HEK293 (cell line): ENCODE measurements around the gene ARID3A.

Experiments
- CTCF ChIA-PET: fragments of 350-600 bp; formaldehyde crosslinking; extraction: SDS; loops from one replicate; lab custom pipeline; 2021; ENCODE audit warnings: antibody characterized with exemption; lab: Yijun Ruan, JAX
- POLR2A ChIA-PET: fragments of 300-600 bp; formaldehyde crosslinking; extraction: SDS; loops from one replicate; lab custom pipeline; 2020; ENCODE audit warnings: antibody characterized with exemption, inconsistent platforms; lab: Yijun Ruan, JAX
- H3K27ac ChIP-seq: fragments of 200-500 bp; sonication (Bioruptor generic); 2 replicates; pipeline ENCODE4 v1.5.1; 2014; ENCODE audit warnings: low read depth, low read length, control low read depth, inconsistent platforms; ENCODE audit errors: extremely low read depth
- H3K36me3 ChIP-seq, 2 experiments: fragments of 200-500 bp in 1 of 2; sonication (Bioruptor generic) in 1 of 2; 1 replicate in 1 of 2; 2 replicates in 1 of 2; pipeline ENCODE4 v1.5.1; 2014 to 2017; ENCODE audit warnings: inconsistent platforms in 2 of 2, low read length in 2 of 2; ENCODE audit not compliant: control insufficient read depth in 2 of 2, insufficient read depth in 1 of 2
- H3K4me1 ChIP-seq: fragments of 200-500 bp; sonication (Bioruptor generic); 2 replicates; pipeline ENCODE4 v1.5.1; 2014; ENCODE audit warnings: mild to moderate bottlenecking, low read length, inconsistent platforms; ENCODE audit not compliant: control insufficient read depth, insufficient read depth
- H3K4me3 ChIP-seq: 2 replicates; pipeline ENCODE4 v1.5.1; 2011; ENCODE audit warnings: low read depth, mild to moderate bottlenecking, control low read depth, low read length, moderate library complexity
- H3K9me3 ChIP-seq: fragments of 200-500 bp; sonication (Bioruptor generic); 2 replicates; pipeline ENCODE4 v1.5.1; 2014; ENCODE audit warnings: low read depth, low read length, inconsistent platforms; ENCODE audit not compliant: control insufficient read depth, insufficient read depth
- EGR2 ChIP-seq: fragments of 450-650 bp; formaldehyde crosslinking; IDR thresholded peaks from 2 replicates; pipeline ENCODE4 v1.5.1; 2016; ENCODE audit warnings: low read depth, missing biosample characterization, missing genetic modification characterization
- HOXD13 ChIP-seq: sonication (generic); formaldehyde crosslinking; IDR thresholded peaks from 2 replicates; pipeline ENCODE4 v1.8.0; 2022; ENCODE audit warnings: missing genetic modification reagents, borderline replicate concordance
- SCRT1 ChIP-seq: fragments of 450-650 bp; formaldehyde crosslinking; IDR thresholded peaks from 2 replicates; pipeline ENCODE4 v1.5.1; 2016; ENCODE audit warnings: missing biosample characterization, missing genetic modification characterization, borderline replicate concordance
- ZBTB21 ChIP-seq: fragments of 450-650 bp; formaldehyde crosslinking; IDR thresholded peaks from 2 replicates; pipeline ENCODE4 v1.5.1; 2017; ENCODE audit warnings: missing biosample characterization, missing genetic modification characterization
- ZBTB44 ChIP-seq: fragments of 450-650 bp; IDR thresholded peaks from 2 replicates; pipeline ENCODE4 v1.5.1; 2018; ENCODE audit warnings: missing biosample characterization, mild to moderate bottlenecking, missing genetic modification characterization
- ZFHX2 ChIP-seq: fragments of 450-650 bp; formaldehyde crosslinking; conservative IDR thresholded peaks from 2 replicates; pipeline ENCODE4 v1.5.1; 2016; ENCODE audit warnings: missing biosample characterization, missing genetic modification characterization
- ZNF112 ChIP-seq: fragments of 450-650 bp; formaldehyde crosslinking; IDR thresholded peaks from 2 replicates; pipeline ENCODE4 v1.5.0; 2017; ENCODE audit warnings: missing biosample characterization, missing genetic modification characterization
- ZNF121 ChIP-seq: fragments of 450-650 bp; formaldehyde crosslinking; IDR thresholded peaks from 2 replicates; pipeline ENCODE4 v1.5.1; 2016; ENCODE audit warnings: missing biosample characterization, missing genetic modification characterization
- ZNF133 ChIP-seq: fragments of 450-650 bp; formaldehyde crosslinking; IDR thresholded peaks from 2 replicates; pipeline ENCODE4 v1.5.1; 2016; ENCODE audit warnings: missing biosample characterization, missing genetic modification characterization
- ZNF148 ChIP-seq: fragments of 450-650 bp; formaldehyde crosslinking; IDR thresholded peaks from 2 replicates; pipeline ENCODE4 v1.5.0; 2017; ENCODE audit warnings: missing biosample characterization, missing genetic modification characterization, borderline replicate concordance
- ZNF302 ChIP-seq: fragments of 450-650 bp; formaldehyde crosslinking; IDR thresholded peaks from 2 replicates; pipeline ENCODE4 v1.5.1; 2016; ENCODE audit warnings: missing biosample characterization, missing genetic modification characterization, low read depth
- ZNF341 ChIP-seq: fragments of 450-650 bp; formaldehyde crosslinking; IDR thresholded peaks from 2 replicates; pipeline ENCODE4; 2016; ENCODE audit warnings: low read depth, missing biosample characterization, missing genetic modification characterization
- ZNF391 ChIP-seq: fragments of 450-650 bp; formaldehyde crosslinking; IDR thresholded peaks from 2 replicates; pipeline ENCODE4 v1.5.1; 2016; ENCODE audit warnings: low read depth, missing biosample characterization, missing genetic modification characterization, borderline replicate concordance
- ZNF416 ChIP-seq: fragments of 450-650 bp; formaldehyde crosslinking; IDR thresholded peaks from 2 replicates; pipeline ENCODE4 v1.5.1; 2016; ENCODE audit warnings: missing biosample characterization, missing genetic modification characterization
- ZNF473 ChIP-seq: fragments of 450-650 bp; formaldehyde crosslinking; IDR thresholded peaks from 2 replicates; pipeline ENCODE4 v1.5.1; 2017; ENCODE audit warnings: missing biosample characterization, missing genetic modification characterization
- ZNF513 ChIP-seq: fragments of 450-650 bp; IDR thresholded peaks from 2 replicates; pipeline ENCODE4 v1.5.1; 2018; ENCODE audit warnings: missing biosample characterization, missing genetic modification characterization
- ZNF544 ChIP-seq: fragments of 450-650 bp; formaldehyde crosslinking; IDR thresholded peaks from 2 replicates; pipeline ENCODE4 v1.5.0; 2017; ENCODE audit warnings: missing biosample characterization, missing genetic modification characterization
- ZNF580 ChIP-seq: fragments of 450-650 bp; formaldehyde crosslinking; IDR thresholded peaks from 2 replicates; pipeline ENCODE4 v1.5.1; 2016; ENCODE audit warnings: missing biosample characterization, missing genetic modification characterization
- ZNF792 ChIP-seq: fragments of 450-650 bp; formaldehyde crosslinking; IDR thresholded peaks from 2 replicates; pipeline ENCODE4 v1.5.1; 2016; ENCODE audit warnings: missing biosample characterization, missing genetic modification characterization
- ZNF830 ChIP-seq: fragments of 450-650 bp; IDR thresholded peaks from 2 replicates; pipeline ENCODE4 v1.5.0; 2018; ENCODE audit warnings: missing biosample characterization, missing genetic modification characterization, low read depth, mild to moderate bottlenecking, moderate library complexity

The ARID3A gene

GRCh38 chr19:929203-929890, 3.5 kb downstream of the ARID3A start (continued):
- no peak for TF ChIP-seq ZNF148 (tag by site-specific recombination)
- TF ChIP-seq ZNF416 = no peak
- no peak for TF ChIP-seq ZNF544
- no peak for TF ChIP-seq ZNF391 (tag by site-specific recombination)
- TF ChIP-seq, all 188 proteins: peak for 0

GRCh38 chr19:929891-930258, 4.0 kb downstream of the ARID3A start:
- H3K4me1 ChIP-seq = no peaks in the 10 kb centered on the region
- no peaks in the 10 kb centered on the region for H3K9me3 ChIP-seq
- H3K27ac ChIP-seq = no peak overlapping the region
- ChIA-PET POLR2A (no interaction called here), CTCF (interaction anchor here (0.9 kb wide), 1 partner anchor 311 kb away, joined by 3 read pairs; no protein-coding TSS in a partner anchor)
- TF ChIP-seq ZNF121 (tag by site-specific recombination) = peak; percentile 96
- TF ChIP-seq ZNF133 (tag by site-specific recombination) = no peak
- TF ChIP-seq, all 188 proteins: peak for 1
- Histone ChIP-seq H3K4me3 (no peak overlapping the region), H3K36me3 (peaks cover 0 to 31% of the 10 kb centered on the region in 2 experiments; a peak in 2 of 3 replicates)

GRCh38 chr19:931860-932647, 6.2 kb downstream of the ARID3A start:
- Histone ChIP-seq H3K36me3 (peaks cover 0 to 37% of the 10 kb centered on the region in 2 experiments; a peak in 2 of 3 replicates), H3K9me3 (no peaks in the 10 kb centered on the region), H3K4me1 (no peaks in the 10 kb centered on the region), H3K4me3 (no peak overlapping the region), H3K27ac (no peak overlapping the region)
- ChIA-PET POLR2A (no interaction called here), CTCF (interaction anchor here (0.6 to 0.9 kb wide), 3 partner anchors 30 to 334 kb away, joined by 3 read pairs; no protein-coding TSS in a partner anchor)
- TF ChIP-seq ZNF341 (tag by site-specific recombination) (no peak), ZBTB44 (tag by site-specific recombination) (peak; percentile 32; the same call in 1 of the 2 replicates), ZNF302 (tag by site-specific recombination) (no peak), ZNF112 (tag by site-specific recombination) (no peak), ZBTB21 (tag by site-specific recombination) (no peak), ZNF580 (tag by site-specific recombination) (no peak), SCRT1 (tag by site-specific recombination) (no peak), EGR2 (tag by site-specific recombination) (peak; percentile 59), ZNF416 (no peak), ZNF121 (tag by site-specific recombination) (no peak), ZNF792 (no peak), HOXD13 (CRISPR knock-in tag) (no peak), ZFHX2 (peak; percentile 76), ZNF830 (tag by site-specific recombination) (no peak), ZNF513 (peak; percentile 92), ZNF473 (tag by site-specific recombination) (no peak)
